ENCODE results near the gene FAM174C. TPM values are rescaled to one million over a fixed set of nuclear protein-coding genes. Genes with fewer than 3 reads are reported as not detected.

The FAM174C gene
- total and polyA plus RNA-seq, 2 of the 8 experiments (the other 6 are each of a cell fraction or from before 2014, with no cell fraction given) = 44.5 to 125 TPM

DNA sequence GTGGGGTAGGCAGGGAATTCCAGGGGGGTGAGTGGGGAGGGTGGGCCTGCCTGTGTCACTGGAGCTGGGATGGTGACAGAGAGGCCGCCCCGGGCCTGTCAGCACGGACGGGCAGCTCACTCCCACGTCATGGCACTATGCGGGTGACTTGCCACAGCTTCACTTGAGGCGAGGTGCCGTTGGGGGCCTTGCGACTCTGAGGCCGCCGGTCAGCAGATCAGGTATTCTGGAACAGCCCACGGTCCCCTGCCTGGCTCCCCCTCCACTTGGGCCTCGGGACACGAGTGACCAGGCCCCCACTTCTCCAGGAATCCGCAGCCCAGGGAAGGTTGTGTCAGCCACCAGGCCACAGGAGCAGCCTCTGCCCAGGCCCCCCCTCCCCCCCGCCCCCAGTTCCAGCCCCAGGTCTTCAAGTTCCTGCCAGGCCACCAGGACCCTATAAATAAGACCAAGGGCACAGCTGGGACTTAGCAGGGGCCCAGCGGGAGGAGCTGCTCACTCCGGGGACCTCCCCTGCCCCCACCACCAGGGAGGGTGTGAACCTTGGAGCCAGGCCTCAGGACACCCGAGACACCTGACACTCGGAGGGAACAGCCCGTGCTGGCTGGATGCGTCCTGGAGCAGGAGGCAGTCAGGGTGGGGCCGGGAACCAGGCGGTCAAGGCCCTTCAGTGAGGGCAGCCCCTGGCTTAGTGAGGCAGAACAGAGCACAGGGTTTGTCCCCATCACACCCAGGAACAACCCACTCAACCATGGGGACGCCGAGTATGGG, 29.7 kb upstream of the FAM174C start:
- H3K36me3 ChIP-seq (ENCODE audit: control insufficient read depth in 2 of 4, insufficient read depth in 4 of 4, low read length in 3 of 4) = peaks cover 0 to 8% (median 0%) of the 10 kb centered on the region in 4 experiments; a peak in 2 of 8 replicates
- WGBS, 2 experiments (ENCODE audit: extremely low coverage in 1 of 2, insufficient coverage in 1 of 2, insufficient read length in 1 of 2, insufficient replicate concordance in 2 of 2, low coverage in 1 of 2, low lambda C conversion rate in 2 of 2, missing lambda C conversion rate in 1 of 2) = 91% methylated on average over 25 of the region's 26 CpGs; no CpG with 5 or more reads in 1 of the 2 experiments
- DNase-seq (ENCODE audit: low read depth in 1 of 2, low spot score in 2 of 2) (no peak), FAIRE-seq (no peak)
- H2BK120ac ChIP-seq (replicated peaks; ENCODE audit: low read depth, low read length) = no peak overlapping the region
- peaks cover 0 to 9% of the 10 kb centered on the region in 2 experiments for H4K20me1 ChIP-seq (replicated peaks in 1 of 2; ENCODE audit: control insufficient read depth in 1 of 2, insufficient read depth in 2 of 2, low read length in 2 of 2)
- no peak overlapping the region for H3K27ac ChIP-seq (ENCODE audit: low read depth, low read length)
- no peak overlapping the region for H4K8ac ChIP-seq (ENCODE audit: extremely low read depth, insufficient read depth, low read length)
- no peak overlapping the region for H3K4me3 ChIP-seq (ENCODE audit: extremely low read depth in 1 of 4, insufficient read depth in 2 of 4, low read depth in 3 of 4, low read length in 4 of 4)
- no peak overlapping the region for H3K9ac ChIP-seq (replicated peaks in 1 of 4; ENCODE audit: extremely low read depth in 1 of 4, low read depth in 3 of 4, low read length in 3 of 4)
- H3K4me2 ChIP-seq (ENCODE audit: insufficient read depth in 1 of 2, low read depth in 2 of 2, low read length in 2 of 2) = no peak overlapping the region
- H2BK12ac ChIP-seq (ENCODE audit: low read depth, low read length) = no peak overlapping the region
- no peak overlapping the region; the same call in 1 of the 2 replicates for H3K18ac ChIP-seq (ENCODE audit: extremely low read depth, low read length)
- H2BK15ac ChIP-seq (ENCODE audit: low read length) = no peak overlapping the region
- H3K4ac ChIP-seq (replicated peaks; ENCODE audit: insufficient read length, low read depth, low read length) = no peak overlapping the region
- no peak overlapping the region for H2BK5ac ChIP-seq (ENCODE audit: low read depth, low read length)
- H3K56ac ChIP-seq (replicated peaks; ENCODE audit: insufficient read length, low read depth, low read length) = no peak overlapping the region
- no peak overlapping the region for H4K91ac ChIP-seq (replicated peaks; ENCODE audit: insufficient read length, low read length)
- no peak overlapping the region for H2BK20ac ChIP-seq (ENCODE audit: low read length)
- H3K27me3 ChIP-seq (replicated peaks in 1 of 4; ENCODE audit: control insufficient read depth in 3 of 4, extremely low read depth in 1 of 4, insufficient read depth in 3 of 4, low read length in 3 of 4) = no peaks in the 10 kb centered on the region
- H3K79me2 ChIP-seq (ENCODE audit: control insufficient read depth in 1 of 2, insufficient read depth in 2 of 2, low read length in 2 of 2) = peaks cover 0 to 15% of the 10 kb centered on the region in 2 experiments; a peak in 1 of 4 replicates
- H3K23ac ChIP-seq (ENCODE audit: insufficient read length) = no peak overlapping the region
- peaks cover 9% of the 10 kb centered on the region for H3K79me1 ChIP-seq (ENCODE audit: low read depth, low read length)
- no peak overlapping the region for H3K14ac ChIP-seq (ENCODE audit: insufficient read length)
- no peak overlapping the region for H2AFZ ChIP-seq (ENCODE audit: low read length)
- H3K23me2 ChIP-seq (ENCODE audit: low read depth, low read length) = peaks cover 4% of the 10 kb centered on the region; the same call in 1 of the 2 replicates
- no peak overlapping the region for H4K5ac ChIP-seq (ENCODE audit: insufficient read length, low read depth, low read length)
- no peaks in the 10 kb centered on the region for H3K9me3 ChIP-seq (ENCODE audit: insufficient read depth in 2 of 2, low read depth in 1 of 2, low read length in 1 of 2)
- peaks cover 0 to 21% (median 7%) of the 10 kb centered on the region in 4 experiments; a peak in 6 of 7 replicates for H3K4me1 ChIP-seq (replicated peaks in 1 of 4; ENCODE audit: control insufficient read depth in 3 of 4, insufficient read depth in 4 of 4, low read length in 3 of 4)
- H2AK5ac ChIP-seq (ENCODE audit: low read depth, low read length) = 0 out of 2 replicates have a peak overlapping the region, but pooled peaks have one; percentile 75
- ChIA-PET CTCF (ENCODE audit: partially characterized antibody) (interaction anchor here (0.6 to 7.7 kb wide), 7 partner anchors 17 to 719 kb away, joined by 3 to 212 read pairs (median 14); partner anchors contain the start of gene CIRBP), POLR2A (ENCODE audit: partially characterized antibody) (interaction anchor here (0.6 to 10.1 kb wide), 8 partner anchors 8 to 175 kb away, joined by 3 to 355 read pairs (median 4); partner anchors contain the start of genes CIRBP and FAM174C)
- no peak for TF ChIP-seq POU5F1 (IDR thresholded peaks at IDR 0.05; ENCODE audit: low read depth, low read length)

Measured in H1 (cell line).